Duodenal mucosa (tissue), 2 donors: ENCODE measurements around the gene ZNF428.
A peak's percentile ranks its signal among the peaks of the same experiment; 100 is the strongest.
"Not testable (repeated sequence)": the region's sequence is repeated elsewhere in the genome, so short reads cannot be mapped to it uniquely, and the experiment has no call there.

ENCODE experiments used
- H3K27ac ChIP-seq: one replicate; pipeline ENCODE4 v1.7.0; 2013; ENCODE audit warnings: low read depth, low read length
- H3K27me3 ChIP-seq, 2 donors: one replicate each; pipeline ENCODE4 v1.7.0; 2013; ENCODE audit warnings: low read length in 2 of 2, control low read depth in 1 of 2; ENCODE audit not compliant: insufficient read depth in 2 of 2, control insufficient read depth in 1 of 2
- H3K36me3 ChIP-seq, 2 donors: one replicate each; pipeline ENCODE4 v1.7.0; 2013; ENCODE audit warnings: low read length in 2 of 2, control low read depth in 1 of 2; ENCODE audit not compliant: insufficient read depth in 2 of 2, control insufficient read depth in 1 of 2
- H3K4me1 ChIP-seq, 2 donors: one replicate each; pipeline ENCODE4 v1.7.0; 2013; ENCODE audit warnings: low read length in 2 of 2, control low read depth in 1 of 2; ENCODE audit not compliant: insufficient read depth in 2 of 2, control insufficient read depth in 1 of 2
- H3K4me3 ChIP-seq, 2 donors: one replicate each; pipeline ENCODE4 v1.7.0; 2013; ENCODE audit warnings: low read length in 2 of 2, low read depth in 1 of 2
- H3K9ac ChIP-seq, 2 donors: one replicate each; pipeline ENCODE4 v1.7.0; 2013; ENCODE audit warnings: low read length in 2 of 2, low read depth in 1 of 2
- H3K9me3 ChIP-seq, 2 donors: one replicate each; pipeline ENCODE4 v1.7.0; 2013; ENCODE audit warnings: low read length in 2 of 2, control low read depth in 1 of 2; ENCODE audit not compliant: control insufficient read depth in 1 of 2

ZNF428 gene

GRCh38 chr19:43594710-43595604 lies 24.5 kb downstream of the ZNF428 start:
- Histone ChIP-seq H3K4me1 (peaks cover 28 to 32% of the 10 kb centered on the region in 2 donors), H3K27ac (peak overlapping the region; percentile 91), H3K27me3 (no peaks in the 10 kb centered on the region), H3K9ac (peak overlapping the region; percentile 93 to 95), H3K4me3 (peak overlapping the region; percentile 79), H3K9me3 (no peaks in the 10 kb centered on the region), H3K36me3 (peaks cover 7 to 29% of the 10 kb centered on the region in 2 donors)

DNA sequence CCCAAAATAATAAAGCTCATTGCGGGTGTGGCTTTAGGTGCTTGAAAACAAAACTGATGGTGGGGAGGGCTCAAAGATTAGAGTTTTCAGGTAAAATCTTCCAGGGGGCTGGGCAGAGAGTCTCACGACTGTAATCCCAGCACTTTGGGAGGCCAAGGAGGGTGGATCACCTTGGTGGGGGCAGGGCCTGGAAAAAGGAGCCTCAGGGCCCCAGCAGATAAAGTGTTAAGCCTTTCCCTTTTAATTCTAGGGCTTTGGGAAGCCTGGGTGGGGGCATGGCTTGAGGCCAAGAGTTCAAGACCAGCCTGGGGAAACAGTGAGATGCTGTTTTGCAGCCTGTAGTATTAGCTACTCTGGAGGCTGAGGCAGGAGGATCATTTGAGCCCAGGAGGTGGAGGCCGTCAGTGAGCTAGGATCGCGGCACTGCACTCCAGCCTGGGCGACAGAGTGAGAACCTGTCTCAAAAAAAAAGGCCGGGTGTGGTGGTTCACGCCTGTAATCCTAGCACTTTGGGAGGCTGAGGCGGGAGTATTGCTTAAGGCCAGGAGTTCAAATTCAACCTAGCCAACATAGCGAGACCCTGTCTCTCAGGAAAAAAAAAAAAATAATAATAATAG lies 25.2 kb downstream of the ZNF428 start:
- H3K36me3 ChIP-seq: peaks cover 7 to 23% of the 10 kb centered on the region in 2 donors
- H3K9ac ChIP-seq: no peak overlapping the region
- peak overlapping the region in 1 of 2 donors; percentile 79 for H3K4me3 ChIP-seq

DNA sequence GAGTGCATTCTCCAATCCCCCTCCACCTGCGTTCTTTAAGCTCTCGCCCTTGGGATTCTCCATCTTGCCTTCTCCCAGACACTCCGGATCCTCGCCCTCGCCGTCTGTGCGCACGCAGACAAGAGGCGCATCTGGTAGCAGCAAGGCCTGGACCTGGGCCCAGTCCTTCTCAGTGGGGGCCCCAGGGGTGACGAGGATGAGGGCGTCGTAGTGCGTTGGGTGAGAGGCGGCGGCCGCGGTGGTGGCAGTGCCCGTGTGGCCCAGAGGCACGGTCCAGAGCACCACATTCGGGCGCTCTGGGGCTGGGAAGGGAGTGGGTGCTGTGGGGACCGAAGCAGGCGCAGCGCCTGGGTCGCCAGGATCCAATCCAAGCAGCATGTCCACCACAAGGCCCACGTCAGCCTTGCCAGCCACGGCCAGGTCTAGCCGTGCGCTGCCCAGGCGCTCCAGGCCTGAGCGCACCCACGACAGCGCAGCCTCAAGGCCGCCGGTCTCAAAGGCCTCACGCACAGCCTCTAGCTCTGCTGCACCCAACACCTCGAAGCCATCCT lies 26.6 kb downstream of the ZNF428 start:
- Histone ChIP-seq H3K36me3 (peaks cover 7 to 22% of the 10 kb centered on the region in 2 donors), H3K9ac (no peak overlapping the region), H3K4me3 (no peak overlapping the region), H3K9me3 (no peaks in the 10 kb centered on the region), H3K27ac (no peak overlapping the region), H3K4me1 (peaks cover 22 to 30% of the 10 kb centered on the region in 2 donors), H3K27me3 (no peaks in the 10 kb centered on the region)

More for the DNA sequence above, 25.2 kb downstream of the ZNF428 start:
- Histone ChIP-seq H3K27me3 (no peaks in the 10 kb centered on the region), H3K4me1 (peaks cover 28 to 32% of the 10 kb centered on the region in 2 donors), H3K9me3 (no peaks in the 10 kb centered on the region), H3K27ac (no peak overlapping the region)

DNA sequence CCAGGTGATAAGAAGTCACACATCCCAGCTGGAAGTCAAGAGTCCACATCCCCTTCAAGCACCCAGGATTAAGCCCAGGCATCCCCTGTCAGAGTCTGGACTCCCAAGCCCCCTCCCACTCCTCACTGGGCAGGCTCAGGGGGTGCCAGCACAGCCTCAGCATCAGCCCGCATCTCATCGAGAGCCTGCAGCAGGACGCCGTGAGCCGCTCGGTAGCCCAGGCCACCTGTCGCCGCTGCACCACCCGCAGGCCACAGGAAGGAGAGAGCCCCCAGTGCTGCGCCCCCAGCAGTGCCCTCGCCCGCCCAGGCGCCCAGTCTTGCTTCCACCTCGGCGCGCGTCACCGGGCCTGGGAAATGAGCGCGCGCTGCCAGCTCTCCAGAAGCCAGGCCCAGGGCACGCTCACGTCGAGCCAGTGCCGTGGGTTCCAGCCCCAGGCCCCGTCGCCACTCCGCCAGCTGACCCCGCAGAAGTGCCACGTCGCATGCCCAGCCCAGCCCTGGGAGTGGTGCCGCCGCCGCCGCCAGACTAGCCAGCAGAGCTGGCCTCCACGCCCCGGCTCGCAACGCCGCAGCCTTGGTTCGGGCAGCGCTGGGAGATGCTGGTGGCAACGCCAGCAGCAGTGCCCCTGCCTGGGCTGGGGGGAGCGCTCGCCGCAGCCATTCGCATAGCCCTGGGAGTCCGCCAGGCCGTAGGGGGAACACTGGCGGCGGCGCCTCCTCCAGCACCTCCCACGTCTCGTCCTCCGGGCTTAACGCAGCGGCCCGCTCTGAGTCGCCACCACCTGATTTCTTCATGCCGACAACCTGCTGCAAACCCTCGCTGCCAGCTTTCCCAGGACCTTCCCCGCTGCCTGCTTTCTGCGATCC lies 27.3 kb downstream of the ZNF428 start:
- peaks cover 7 to 22% of the 10 kb centered on the region in 2 donors for H3K36me3 ChIP-seq
- H3K9ac ChIP-seq: no peak overlapping the region
- peaks cover 15 to 22% of the 10 kb centered on the region in 2 donors for H3K4me1 ChIP-seq
- no peaks in the 10 kb centered on the region for H3K9me3 ChIP-seq
- no peaks in the 10 kb centered on the region for H3K27me3 ChIP-seq
- H3K27ac ChIP-seq: no peak overlapping the region
- H3K4me3 ChIP-seq: no peak overlapping the region

- Histone ChIP-seq H3K9ac (no peak overlapping the region), H3K4me1 (peaks cover 9 to 11% of the 10 kb centered on the region in 2 donors), H3K27me3 (no peaks in the 10 kb centered on the region), H3K9me3 (no peaks in the 10 kb centered on the region), H3K36me3 (peaks cover 7 to 26% of the 10 kb centered on the region in 2 donors), H3K27ac (no peak overlapping the region), H3K4me3 (no peak overlapping the region)
Measured at GRCh38 chr19:43589678-43590077, 29.8 kb downstream of the ZNF428 start.

GRCh38 chr19:43589277-43589676 lies 30.2 kb downstream of the ZNF428 start:
- Histone ChIP-seq H3K9me3 (no peaks in the 10 kb centered on the region), H3K4me1 (peaks cover 6 to 10% of the 10 kb centered on the region in 2 donors), H3K4me3 (no peak overlapping the region), H3K27me3 (no peaks in the 10 kb centered on the region), H3K36me3 (peaks cover 7 to 26% of the 10 kb centered on the region in 2 donors), H3K27ac (no peak overlapping the region), H3K9ac (no peak overlapping the region)

DNA sequence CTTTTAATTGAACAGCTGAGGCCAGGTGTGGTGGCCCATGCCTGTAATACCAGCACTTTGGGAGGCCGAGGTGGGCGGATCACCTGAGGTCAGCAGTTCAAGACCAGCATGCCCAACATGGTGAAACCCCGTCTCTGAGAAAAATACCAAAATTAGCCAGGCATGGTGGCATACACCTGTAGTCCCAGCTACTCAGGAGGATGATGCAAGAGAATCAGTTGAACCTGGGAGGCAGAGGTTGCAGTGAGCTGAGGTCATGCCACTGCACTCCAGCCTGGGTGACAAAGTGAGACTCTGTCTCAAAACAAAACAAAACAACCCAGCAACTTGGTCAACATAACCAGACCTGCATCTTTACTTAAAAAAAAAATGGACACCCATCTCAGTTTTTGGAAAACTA lies 32.4 kb downstream of the ZNF428 start:
- not testable (repeated sequence) for H3K9me3 ChIP-seq

GRCh38 chr19:43586346-43586745 lies 33.1 kb downstream of the ZNF428 start:
- Histone ChIP-seq H3K4me3 (no peak overlapping the region), H3K27me3 (no peaks in the 10 kb centered on the region), H3K9ac (no peak overlapping the region), H3K36me3 (peaks cover 0 to 9% of the 10 kb centered on the region in 2 donors), H3K4me1 (peaks cover 0 to 8% of the 10 kb centered on the region in 2 donors), H3K27ac (no peak overlapping the region), H3K9me3 (no peaks in the 10 kb centered on the region)

More for the DNA sequence above, 32.4 kb downstream of the ZNF428 start:
- H3K27me3 ChIP-seq, H3K4me1 ChIP-seq, H3K9ac ChIP-seq, H3K27ac ChIP-seq, H3K4me3 ChIP-seq: not testable (repeated sequence)
- H3K36me3 ChIP-seq: peaks cover 0 to 13% of the 10 kb centered on the region in 2 donors

DNA sequence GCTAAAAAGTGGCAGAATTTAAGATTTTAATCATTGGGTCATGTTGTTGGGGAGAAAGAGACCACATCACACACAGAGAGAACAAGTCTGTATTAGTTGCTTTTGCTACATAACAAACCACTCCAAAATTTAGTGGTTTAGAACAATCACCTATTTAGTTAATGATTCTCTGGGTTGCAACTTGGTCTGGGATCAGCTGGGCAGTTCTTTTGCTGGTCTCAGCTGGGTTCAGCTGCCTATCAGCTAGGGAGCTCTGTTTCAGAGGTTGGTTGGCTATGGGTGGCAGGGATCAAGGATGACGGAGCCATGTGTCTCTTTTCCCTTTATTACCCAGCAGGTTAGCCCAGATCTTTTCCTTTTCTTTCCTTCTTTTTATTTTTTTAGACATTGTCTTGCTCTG lies 34.9 kb downstream of the ZNF428 start:
- H3K27ac ChIP-seq: no peak overlapping the region
- no peak overlapping the region for H3K9ac ChIP-seq
- H3K4me1 ChIP-seq: peaks cover 0 to 12% of the 10 kb centered on the region in 2 donors
- peaks cover 0 to 9% of the 10 kb centered on the region in 2 donors for H3K36me3 ChIP-seq
- H3K4me3 ChIP-seq: no peak overlapping the region
- no peaks in the 10 kb centered on the region for H3K27me3 ChIP-seq
- no peaks in the 10 kb centered on the region for H3K9me3 ChIP-seq
